Stimulated activated CD8-positive, alpha-beta memory T cell treated with anti-CD3 and anti-CD28 coated beads, Interleukin-2, amount 100 ng/mL, for 1 hour (primary cell): ENCODE measurements around the gene HERC2.
A peak's percentile ranks its signal among the peaks of the same experiment; 100 is the strongest.

ENCODE experiments used
- DNase-seq, 2 donors: peaks; one replicate each; pipeline ENCODE4 v3.0.0-alpha.2; 2020; ENCODE audit warnings: low read depth in 2 of 2

Gene HERC2

DNA sequence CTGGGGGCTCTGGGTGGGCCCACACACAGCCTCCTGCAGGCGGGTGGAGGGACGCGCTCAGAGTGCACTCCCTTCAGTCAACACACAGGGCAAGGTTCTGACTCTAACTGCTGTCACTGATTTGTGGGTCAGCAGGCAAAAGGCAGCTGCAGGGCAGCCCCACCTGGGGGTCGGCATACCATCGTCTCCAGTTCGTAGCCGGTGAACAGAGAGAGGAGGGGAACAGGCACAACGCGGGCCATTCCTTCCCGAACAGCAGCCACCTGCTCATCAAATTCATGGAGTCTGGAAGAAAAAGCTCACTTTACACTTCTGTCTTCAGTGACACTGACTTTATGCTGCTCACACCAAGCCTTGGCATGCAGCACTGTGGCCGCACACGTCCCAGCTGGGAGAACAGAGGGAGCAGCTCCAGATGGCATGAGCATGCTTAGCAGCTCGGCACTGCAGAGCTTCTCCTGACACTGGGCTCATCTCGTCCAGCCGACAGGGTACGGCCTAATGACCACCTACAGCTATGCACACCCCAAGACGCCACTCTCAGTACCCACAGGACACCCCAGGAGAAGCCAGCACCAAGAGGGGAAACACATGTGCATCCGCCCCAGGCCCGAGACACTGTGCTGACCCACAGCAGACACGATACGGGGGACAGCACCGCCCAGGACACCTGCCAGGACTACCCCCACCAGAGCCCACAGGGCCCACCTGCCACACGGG is 208.4 kb downstream of the HERC2 start:
- no peak for DNase-seq

DNA sequence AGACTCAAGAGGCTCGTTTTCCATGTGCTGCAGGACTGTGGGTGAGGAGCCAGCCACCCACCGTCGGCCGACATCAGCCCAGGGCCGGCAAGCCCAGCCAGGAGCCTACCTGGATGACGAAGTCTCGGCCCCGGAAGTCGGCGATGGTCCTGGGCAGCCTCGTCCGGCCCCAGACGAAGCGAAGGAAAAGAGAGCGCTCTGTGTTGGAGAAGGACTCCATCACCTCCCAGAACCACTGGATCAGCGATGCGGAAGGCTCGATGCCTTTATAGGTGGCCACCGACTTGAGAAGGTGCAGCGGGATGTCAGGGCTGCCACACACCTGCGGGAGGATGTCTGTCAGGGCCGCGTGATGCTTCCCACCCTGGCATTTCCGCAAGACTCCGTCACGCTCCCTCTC is 209.0 kb downstream of the HERC2 start:
- no peak for DNase-seq

DNA sequence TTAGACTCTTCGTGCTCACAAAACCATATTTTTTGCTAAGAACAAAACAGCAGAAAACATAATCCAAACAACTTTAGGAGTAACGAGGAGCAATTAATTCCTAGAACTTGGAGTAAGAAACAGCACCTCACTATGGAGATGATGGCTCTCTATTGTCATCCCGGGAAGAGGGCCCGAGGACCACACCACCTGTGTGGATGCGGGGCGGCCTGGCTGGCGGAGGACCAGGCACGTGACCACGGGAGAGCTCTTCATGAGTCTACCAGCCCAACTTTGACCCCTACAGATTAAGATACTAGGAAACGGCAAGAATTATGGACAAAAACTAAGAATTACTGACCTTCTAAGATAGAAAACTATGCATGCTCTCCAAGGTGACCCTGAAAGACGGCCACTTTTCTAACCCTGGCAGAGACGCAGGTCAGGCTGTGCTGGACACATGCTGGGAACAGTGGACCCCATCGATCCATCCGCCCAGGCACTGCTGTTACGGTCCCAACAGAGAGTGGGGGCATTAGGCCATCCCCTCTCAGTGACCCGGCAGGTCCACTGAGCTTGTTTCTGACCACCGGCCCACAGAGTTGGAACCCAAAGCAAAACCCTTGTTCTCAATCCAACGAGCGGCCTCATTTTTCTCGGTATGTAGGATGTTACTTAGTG is 209.7 kb downstream of the HERC2 start:
- no peak for DNase-seq

DNA sequence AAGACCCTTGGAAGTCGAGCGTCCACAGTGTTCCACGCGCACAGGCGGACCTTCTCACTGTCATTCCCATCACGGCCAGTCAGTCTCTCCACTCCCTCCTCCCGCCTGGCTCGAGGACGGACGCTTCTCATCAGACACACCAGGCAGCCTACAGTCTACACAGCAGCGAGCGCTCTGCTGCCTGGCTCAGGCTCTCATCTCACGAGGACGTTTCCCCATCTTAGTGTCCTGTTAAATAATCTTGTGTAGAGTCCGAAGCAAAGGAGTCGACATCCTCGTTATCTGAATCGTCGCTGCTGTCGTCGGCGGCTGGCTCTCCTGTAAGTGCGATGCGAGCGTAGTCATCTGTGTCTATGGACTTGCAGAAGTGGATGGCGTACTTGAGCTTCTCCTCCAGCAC is 210.4 kb downstream of the HERC2 start:
- no peak for DNase-seq

DNA sequence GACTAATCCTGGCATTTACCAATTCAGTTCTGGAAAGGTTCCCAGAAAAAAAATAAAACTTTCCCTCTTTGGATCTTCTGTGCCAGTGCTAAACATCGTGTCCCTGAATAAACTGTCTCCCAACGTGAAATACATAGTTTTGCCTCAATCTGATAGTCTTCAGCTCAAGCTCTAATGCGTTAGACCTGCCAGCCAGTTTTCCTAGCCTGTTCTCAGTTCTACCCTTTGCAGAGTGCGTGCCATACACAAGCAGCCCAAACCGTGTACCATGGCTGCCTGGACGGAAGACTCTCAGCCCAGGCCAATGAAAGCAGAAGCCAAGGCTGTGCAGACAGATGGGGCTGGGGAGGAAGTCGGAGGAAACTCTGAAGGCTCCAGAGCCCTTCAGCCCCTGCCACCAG is 211.5 kb downstream of the HERC2 start:
- DNase-seq = no peak

DNA sequence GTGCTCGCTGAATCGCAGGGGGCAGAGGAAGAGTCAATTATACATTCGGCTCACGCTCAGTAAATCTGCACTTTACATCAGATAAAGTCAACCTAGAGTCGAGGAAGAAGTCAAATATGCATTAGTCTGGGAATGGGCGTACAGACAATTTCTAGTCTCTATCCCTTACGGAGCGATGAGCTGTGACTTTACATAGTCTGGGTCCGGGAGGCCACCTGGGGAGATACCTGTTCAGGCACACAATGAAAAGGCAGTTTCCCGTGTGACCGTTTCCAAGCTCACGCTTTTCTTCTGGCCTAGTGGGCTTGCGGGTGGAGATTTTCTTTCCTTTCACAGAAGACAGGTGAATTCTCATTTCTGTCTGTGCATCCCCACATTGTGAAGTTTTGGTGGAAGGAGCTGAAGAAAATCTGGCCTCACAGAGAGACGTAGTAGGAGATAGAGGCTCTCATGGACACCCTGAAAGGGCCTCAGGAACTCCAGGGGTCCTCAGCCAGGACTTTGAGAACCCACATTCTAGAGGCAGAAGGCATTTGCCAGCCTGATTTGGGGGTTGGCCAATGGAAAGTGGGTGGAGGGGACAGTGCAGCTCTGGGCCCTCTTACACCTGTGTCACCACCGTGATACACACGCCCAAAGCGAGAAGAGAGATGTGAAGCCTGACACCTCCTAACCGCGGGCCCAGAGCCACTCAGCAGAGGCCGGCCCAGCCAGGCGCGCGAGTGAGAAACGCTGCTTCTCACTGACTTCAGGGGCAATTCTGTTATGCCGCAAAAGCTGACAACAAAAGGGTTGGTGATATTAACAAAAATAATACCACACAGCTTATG is 212.1 kb downstream of the HERC2 start:
- DNase-seq = no peak

DNA sequence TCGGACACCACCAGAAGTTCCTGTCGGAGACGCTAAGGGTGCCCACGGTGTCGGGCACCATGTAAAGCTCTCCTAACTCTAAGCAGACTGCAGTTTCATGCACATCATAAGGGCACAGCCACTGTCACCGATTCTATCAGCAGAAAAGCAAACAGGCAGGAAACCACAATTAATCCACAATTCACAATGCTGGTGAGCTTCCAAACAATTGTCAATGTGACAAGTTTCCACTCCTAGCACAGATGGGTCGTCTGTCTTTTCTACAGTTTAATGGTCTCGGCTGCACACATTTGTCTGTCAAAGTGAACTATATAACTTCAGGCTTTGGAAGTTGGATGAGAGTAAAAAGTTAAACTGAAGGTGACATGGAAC is 214.1 kb downstream of the HERC2 start:
- DNase-seq = no peak

DNA sequence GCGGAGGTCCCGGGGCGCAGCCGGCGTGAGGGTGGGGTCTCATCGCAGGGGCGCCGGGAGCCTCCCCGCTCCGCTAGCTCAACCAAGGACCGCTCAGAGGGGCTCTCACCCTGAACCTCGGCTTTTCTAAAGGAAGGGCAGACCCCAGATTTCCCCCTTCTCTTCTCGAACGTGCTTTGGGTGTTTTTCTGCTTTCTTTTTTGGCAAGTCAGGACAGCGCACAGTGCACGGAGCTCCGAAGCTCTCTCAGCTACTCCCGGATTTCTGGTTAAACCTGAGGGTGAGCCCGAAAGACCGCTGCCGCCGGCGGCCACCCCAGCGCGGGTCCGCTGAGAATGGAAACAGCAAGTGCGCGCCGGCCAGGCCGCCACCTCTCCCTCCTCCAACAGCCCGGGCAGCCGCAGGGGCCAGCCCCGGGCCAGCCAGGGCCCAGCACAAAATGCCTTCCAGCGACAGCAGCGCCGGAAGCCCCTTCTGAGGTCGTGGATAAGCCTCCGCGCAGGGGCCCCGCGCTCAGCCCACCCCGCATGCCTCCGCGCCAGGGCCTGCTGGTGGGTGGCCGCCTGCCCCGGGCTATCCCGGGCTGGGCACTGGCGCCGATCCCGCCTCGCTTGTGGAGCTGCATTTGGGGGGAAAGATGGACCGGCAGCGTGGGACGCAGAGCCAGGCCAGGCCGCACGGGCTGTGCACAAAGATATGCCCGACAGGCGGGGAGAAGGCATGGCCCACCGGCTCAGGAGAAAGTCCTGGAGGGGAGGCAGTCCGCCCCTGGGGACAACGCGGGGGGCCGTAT is 214.7 kb downstream of the HERC2 start:
- DNase-seq = no peak

DNA sequence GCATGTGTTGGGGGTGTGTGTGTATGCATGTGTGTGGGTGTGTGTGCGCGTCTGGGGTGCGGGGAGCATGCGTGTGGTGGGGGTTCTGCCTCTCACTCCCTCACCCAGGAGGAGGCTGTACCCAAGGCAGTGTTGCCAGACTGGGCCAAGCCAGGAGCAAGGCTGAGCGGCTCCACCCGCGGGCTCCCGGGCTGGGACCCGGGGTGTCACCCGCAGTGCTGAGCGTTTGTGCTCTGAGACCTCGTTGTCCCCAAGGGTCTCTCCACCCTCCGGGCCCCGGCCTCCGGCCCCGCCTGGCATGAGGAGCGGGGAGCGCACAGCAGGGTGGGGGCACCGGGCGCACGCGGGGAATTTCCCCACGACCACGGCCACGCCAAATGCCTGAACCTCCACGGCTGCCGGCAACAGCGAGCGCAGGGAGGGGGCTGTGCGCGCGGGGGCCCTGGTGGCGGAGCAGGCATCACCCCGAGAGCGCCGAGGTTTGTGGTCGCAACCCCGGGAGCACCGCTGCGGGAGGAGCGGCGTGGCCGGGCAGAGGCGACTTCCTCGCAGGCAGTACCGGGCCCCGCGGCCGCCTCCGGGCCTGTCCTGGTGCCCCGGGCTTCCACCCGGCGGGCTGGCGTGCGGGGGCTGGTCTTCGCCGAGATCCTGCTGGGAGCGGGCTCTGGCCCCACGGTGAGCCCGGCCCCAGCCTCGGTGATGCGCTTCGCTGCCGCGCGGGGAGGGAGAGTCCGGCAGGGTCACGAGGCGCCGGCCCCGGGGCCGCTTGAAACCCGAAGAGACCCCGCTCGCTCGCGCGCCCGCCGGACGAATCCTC is 215.5 kb downstream of the HERC2 start:
- no peak for DNase-seq

DNA sequence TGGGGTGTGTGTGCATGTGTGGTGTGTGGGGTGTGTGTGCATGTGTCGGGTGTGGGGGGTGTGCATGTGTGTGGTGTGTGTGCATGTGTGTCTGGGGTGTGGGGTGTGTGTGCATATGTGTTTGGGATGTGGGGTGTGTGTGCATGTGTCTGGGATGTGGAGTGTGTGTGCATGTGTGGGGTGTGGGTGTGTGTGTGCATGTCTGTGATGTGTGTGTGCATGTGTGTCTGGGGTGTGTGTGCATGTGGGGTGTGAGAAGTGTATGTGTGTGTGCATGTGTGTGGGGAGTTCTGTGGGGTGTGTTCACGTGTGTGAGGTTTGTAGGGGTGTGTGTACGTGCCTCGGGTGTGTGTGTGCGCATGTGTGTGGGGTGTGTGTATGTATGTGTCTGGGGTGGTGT is 216.2 kb downstream of the HERC2 start:
- no peak for DNase-seq

DNA sequence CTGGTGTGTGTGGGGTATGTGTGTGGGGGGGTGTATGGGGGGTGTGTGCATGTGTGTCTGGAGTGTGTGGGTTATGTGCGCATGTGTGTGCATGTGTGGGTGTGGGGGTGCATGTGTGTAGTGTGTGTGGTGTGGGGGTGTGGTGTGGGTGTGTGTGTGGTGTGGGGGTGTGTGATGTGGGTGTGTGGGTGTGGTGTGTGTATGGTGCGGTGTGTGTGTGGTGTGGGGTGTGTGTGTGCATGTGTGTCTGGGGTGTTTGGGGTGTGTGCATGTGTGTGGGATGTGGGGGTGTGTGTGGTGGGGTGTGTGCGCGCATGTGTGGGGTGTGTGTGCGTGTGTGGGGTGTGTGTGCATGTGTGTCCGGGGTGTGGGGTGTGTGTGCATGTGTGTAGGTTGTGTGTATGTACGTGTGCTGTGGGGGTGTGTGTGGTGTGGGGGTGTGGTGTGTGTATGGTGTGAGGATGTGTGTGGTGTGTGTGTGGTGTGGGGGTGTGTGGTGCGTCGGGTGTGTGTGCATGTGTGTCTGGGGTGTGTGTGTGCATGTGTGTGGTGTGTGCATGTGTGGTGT is 216.7 kb downstream of the HERC2 start:
- DNase-seq = no peak

DNA sequence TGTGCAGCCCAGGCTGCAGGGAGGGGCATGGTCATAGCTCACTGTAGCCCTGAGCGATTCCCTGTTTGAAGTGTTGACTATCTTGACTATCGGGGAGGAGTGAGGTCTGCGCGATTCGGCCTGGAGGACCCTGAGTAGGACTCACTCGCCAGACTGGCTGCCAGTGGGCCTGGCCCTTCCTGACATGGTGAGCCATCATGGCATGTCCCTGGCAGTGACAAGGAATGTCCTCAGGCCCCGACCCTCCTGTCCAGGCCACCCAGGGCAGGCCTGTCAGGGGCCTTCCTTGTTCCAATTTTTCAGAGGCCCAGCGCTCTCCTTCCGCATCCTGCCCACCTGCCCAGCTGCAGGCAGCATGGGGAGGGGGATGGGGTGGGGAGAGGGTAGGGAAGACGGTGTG is 217.7 kb downstream of the HERC2 start:
- DNase-seq = no peak

DNA sequence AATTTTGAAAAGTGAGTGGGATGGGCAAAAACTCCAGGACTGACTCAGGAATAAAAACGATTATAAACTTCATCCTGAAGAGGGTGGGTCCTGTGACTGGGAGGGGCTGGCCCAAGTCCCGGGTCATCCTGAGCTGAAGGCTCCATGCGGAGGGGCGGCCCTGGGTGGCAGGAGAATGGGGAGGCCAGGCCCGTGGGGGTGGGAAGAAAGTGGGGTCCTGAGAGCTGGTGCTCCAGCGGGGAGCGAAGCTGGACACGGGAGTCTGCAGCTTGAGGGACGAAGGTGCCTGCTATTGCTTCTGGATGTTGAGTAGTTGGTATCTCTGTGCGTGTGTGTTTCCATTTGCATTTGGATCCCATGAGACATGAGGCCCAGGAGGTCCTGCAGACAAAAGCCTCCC is 218.1 kb downstream of the HERC2 start:
- DNase-seq = no peak

DNA sequence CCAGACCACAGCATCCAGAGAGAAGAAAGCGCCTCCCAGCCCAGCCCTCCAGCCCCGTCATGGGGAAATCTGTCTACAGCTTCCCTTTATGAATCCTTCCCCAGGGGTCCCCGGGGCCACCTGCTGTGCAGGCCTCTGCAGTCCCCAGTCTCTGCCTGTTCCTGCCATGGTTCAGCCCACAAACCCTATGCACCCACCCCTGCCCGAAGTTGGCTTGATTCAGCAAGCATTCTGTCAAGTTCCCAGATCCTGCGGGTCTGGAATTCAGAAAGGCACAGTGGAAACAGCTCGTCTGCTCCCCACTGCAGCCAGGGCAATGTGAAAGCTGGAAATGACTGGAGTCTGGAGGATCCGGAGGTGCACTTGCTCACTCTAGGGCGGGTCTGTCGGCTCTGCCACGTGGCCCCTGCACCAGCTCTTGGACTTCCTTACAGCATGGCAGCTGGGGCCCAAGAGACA is 220.0 kb downstream of the HERC2 start:
- no peak for DNase-seq

DNA sequence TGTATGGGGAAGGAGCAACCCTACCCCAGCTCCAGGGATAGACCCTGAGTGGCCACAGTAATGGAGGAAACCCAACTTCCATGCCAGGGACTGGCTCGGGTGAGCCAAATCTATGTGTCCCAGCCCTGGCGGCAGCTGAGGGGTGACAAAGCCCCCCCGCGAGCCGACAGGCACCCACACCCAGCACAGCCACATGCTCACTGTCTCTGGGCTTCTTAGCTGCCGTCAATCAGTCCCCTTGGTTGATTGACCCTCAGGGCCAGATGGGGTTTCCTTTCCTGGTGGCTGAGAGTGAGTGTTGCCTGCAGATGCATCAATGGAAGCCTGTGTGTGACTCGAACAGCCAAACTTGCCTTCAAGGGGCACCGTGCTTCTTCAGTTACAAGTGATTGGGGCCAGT is 220.8 kb downstream of the HERC2 start:
- DNase-seq = no peak

DNA sequence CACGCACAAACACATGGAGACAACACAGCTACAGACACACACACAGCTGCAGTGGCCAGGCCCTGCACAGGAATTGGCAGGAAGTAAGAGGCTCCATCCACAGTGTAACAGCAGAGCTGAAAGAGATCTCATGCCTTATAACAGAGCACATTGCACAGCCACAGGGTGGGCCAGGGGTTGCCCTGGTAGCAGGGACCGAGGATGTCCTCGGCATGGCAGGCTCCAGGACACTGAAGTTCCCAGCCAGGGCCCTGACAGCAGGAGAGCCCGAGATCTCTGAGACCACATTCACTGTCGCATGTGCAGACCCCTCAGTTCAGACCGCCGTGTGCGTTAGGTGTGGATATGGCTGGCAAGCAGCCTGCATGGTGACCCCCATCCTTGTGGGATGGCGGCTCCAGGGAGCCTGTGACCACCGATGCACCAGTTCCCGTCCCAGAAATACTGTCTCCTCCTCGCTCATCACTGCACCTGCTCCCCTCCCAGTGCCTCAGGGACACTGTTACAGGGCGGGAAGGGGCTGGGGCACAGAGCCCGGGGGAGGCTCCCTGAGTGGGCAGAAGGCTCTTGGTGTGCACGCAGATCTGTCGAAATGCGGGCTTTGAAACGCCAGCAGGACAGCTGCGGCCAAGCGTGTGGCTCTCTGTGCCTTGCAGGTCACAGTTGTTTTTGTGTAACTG is 221.3 kb downstream of the HERC2 start:
- DNase-seq = no peak

DNA sequence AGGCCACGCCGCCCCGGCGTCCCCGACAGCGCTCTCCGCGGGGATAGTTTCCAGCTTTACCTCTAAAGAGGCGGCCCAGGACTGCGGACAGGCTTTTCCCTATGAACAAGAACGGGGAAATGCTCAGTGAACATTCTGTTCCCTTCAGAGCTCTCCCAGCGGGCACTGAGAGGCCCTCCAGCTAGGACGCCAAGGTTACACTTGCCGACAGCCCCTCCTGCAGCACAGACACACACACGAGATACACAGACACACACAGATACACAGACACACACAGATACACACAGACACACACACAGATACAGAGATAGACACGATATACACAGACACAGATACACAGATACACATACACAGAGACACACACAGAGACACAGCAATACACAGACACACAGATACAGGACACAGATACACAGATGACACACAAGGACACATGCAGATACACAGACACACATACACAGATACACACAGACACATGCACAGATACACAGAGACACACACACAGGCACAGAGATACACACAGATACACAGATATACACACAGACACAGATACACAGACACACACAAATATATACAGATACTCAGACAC is 222.3 kb downstream of the HERC2 start:
- DNase-seq = no peak

DNA sequence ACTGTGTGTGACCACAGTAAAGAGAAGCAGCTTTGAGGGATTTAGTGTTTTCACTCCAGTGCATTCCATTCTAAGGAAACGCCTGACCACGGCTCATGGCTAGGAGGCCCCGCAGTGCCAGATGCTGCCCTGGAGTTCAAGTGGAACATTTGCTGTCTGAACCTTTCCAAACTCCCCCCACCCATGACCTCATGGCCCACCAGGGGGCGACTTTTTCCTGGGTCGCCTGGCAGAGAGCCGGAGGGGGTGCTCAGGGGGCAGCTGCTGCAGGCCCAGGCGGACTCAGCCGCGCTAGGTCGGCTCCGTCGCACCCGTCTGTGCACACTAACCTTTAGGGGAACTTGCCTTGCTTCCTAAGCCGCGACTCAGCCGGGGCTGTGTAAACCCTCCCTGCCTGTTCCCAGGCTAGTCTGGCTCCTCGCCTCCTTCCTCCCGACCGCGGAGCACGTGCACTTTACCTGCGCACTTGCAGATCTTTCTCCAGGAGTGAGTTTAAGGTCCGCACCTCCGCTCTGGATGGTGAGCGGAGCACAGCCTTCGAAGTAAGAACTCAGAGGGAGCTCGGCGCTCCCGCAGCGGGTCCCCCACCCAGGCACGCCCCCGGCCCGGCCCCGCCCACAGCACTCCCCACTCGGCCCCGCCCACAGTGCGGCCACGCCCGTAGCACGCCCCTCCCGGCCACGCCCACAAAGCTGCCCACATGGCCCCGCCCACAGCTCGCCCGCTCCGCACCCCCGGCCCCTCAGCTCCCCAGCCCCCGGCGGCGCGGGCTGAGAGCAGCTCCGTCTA is 223.0 kb downstream of the HERC2 start, which contains the start of gene OCA2:
OCA2 (minus strand) TSS at position 550 of the 789 bp plus-strand sequence. CDS start 17,441 bp downstream, outside the sequence.
- peak in 1 of 2 donors; percentile 62 for DNase-seq

DNA sequence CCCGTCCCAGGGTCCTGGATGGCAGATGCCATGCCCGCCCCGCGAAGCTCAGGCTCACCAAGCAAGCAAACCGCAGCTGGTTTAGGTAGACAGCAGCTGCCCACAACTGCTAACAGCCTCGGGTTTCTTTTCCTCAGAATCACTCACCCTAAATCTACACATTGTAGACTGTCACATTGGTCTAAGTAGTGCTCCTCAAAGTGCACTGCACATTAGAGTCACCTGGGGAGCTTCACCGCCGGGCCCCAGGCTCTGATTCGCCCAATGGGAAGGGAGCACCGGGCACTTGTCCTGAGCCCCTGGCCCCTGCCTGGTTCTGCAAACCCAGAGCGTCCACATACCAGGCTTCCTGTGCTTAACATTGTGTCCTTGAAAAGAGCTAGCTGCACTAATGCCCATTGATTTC is 223.6 kb downstream of the HERC2 start:
- DNase-seq = no peak
